Stimulated activated CD4-positive, alpha-beta T cell treated with anti-CD3 and anti-CD28 coated beads, Interleukin-12 subunit alpha, Interleukin-12 subunit beta, amount 100 ng/mL, for 4 hours (primary cell): Measurements from ENCODE around the gene DDAH2.

Experiments
- DNase-seq: peaks from one replicate; pipeline ENCODE4 v3.0.0-alpha.2; 2020

DDAH2 gene, protein sequence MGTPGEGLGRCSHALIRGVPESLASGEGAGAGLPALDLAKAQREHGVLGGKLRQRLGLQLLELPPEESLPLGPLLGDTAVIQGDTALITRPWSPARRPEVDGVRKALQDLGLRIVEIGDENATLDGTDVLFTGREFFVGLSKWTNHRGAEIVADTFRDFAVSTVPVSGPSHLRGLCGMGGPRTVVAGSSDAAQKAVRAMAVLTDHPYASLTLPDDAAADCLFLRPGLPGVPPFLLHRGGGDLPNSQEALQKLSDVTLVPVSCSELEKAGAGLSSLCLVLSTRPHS

GRCh38 chr6:31728767-31729514 is at the start of gene DDAH2:
DDAH2 (minus strand) TSS chr6:31729299; CDS start chr6:31729161, 138 bp downstream.
- DNase-seq = no peak

GRCh38 chr6:31778193-31778592 is 49.1 kb upstream of the DDAH2 start:
- no peak for DNase-seq

DNA sequence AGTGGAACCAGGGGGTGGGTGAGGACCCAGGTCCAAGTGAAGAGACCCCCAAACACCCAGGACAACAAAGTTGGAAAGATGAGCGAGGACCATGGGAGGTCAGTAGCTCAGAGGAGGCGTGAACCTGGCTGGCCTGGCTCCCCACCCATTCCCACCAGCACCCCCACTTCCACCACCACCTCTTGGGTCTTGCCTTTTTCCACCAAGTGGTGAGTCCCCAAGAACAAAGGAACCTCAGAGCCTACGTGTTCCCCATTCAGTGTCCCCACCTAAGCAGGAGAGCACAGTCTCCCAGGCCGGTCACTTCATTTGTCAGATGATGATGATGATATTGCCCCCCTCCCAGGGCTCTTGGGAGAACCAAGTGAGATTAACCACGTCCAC is 48.6 kb upstream of the DDAH2 start:
- DNase-seq = no peak

- peak; percentile 78 for DNase-seq
Observed at GRCh38 chr6:31776989-31777666, 48.0 kb upstream of the DDAH2 start, which contains the start of gene VWA7. VWA7 (minus strand) TSS chr6:31777328; CDS start chr6:31776779, 549 bp downstream.

- no peak for DNase-seq
Observed at GRCh38 chr6:31776485-31776988, 47.4 kb upstream of the DDAH2 start.

- DNase-seq = no peak
Observed at GRCh38 chr6:31775633-31776484, 46.8 kb upstream of the DDAH2 start.

- no peak for DNase-seq
Observed at GRCh38 chr6:31775184-31775583, 46.1 kb upstream of the DDAH2 start.

DNA sequence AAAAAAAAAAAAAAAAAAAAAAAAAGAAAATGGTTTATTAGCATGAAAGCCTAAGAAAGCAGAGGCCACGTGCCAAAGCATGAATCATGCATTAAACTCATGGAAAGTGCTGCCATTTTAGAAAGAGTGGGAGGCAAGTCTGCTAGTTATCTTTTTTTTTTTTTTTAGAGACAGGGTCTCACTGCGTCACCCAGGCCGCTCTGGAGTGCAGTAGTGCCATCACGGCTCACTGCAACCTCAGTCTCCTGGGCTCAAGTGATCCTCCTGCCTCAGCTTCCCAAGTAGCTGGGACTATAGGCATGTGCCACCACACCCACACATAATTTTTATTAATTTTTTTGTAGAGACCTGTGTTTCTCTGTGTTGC is 42.9 kb upstream of the DDAH2 start:
- no peak for DNase-seq

- no peak for DNase-seq
Observed at GRCh38 chr6:31770860-31771259, 41.8 kb upstream of the DDAH2 start.

DNA sequence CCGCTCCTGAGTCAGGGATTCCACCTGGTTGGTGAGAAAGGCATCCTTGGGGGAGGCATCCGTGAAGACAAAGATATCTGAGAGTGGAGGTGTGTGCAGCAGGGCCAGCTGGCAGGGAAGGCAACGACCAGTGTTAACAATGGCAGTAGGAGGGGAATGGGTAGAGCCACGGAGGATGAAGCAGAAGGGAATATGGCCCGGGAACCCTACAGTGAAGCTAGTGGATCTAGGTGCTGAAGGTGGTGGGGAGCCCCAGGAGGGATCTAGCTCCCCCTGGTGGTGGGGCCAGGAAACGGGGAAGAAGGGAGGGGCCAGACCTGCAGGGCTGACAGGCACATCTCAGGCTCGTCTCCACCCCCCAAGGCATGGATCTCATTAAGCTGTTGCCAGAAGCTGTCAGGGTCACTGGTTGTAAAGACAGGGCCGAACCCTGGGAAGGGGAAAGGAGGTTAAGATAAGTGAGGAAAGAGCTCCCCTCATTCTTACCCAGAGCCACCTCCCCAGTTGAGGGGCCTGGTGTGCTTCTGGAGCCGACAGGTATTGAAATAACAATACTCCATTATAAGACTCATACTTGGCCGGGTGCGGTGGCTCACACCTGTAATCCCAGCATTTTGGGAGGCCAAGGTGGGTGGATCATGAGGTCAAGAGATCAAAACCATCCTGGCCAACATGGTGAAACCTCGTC is 40.7 kb upstream of the DDAH2 start:
- DNase-seq = peak; percentile 70

DNA sequence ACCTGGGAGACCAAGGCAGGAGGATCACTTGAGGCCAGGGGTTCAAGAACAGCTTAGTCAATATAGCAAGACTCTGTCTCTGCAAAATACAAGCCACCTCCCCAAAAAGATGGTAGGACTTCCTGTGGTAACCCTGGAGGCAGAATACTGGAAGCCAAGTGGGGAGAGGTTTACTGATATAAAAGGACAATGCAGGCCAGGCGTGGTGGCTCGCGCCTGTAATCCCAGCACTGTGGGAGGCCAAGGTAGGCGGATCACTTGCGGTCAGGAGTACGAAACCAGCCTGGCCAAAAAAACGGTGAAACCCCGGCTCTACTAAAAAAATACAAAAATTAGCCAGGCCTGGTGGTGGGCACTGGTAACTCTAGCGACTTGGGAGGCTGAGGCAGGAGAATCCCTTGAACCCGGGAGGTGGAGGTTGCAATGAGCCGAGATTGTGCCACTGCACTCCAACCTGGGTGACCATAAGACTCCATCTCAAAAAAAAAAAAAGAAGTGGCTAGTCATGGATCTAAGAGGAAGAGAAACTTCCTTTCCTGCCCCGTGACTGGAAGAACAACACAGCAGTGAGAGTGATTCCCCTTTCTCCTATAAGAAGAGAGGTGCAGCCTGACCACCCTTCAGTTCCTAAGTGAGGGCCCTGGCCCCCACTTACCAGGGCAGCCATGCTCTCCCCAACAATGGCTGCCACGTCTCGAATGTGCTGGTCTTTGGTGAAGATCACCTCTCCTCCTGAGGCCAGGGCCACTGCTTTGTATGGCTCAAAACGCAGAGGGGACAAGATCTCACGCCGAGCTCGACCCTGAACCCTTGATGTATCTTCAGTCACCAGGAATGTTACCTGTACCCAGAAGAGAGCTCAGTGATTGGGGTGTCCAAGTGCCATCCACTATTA is 39.5 kb upstream of the DDAH2 start:
- no peak for DNase-seq

GRCh38 chr6:31767096-31767645 is 38.1 kb upstream of the DDAH2 start:
- no peak for DNase-seq

DNA sequence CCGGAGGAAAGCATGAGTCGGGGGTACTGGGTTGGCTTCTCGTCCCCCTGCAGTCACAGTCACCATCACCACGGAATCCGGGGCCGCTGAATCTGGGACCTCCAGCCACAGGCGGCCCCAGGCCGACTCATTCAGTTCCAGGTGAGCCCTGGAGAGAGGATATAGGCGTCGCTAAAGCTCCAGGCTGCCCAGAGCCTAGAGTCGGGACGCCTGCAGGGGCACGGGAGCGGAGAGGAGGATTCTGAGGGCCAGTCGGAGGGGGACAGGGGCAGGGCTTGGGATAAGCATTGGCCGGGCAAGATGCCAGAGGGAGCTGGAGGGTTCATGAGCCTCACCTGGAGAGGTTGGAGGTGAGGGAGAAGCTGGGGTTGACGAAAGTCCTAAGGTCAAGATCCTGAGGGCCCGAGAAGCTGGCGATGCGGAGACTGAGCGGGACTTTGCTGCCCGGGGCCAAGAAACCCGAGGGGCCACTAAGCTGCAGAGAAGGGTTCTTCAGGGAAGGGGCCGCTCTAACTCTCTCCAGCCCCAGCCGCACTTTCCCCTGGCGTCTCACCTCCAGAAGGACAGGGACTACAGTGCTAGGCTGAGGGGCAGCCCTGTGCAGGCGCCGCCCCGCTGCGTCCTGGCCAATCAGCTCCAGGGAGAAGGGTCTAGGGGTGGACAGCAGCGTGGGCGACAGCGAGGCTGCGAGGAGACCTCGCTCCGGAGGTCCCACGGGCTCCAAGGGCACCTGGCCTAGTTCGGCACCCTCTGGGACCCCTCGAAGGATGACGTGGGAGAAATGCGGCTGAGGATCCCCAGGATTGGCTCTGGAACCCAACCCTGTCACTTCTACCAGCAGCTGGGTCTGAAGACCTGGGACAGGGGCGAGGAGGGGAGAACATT is 37.1 kb upstream of the DDAH2 start:
- DNase-seq = no peak

DNA sequence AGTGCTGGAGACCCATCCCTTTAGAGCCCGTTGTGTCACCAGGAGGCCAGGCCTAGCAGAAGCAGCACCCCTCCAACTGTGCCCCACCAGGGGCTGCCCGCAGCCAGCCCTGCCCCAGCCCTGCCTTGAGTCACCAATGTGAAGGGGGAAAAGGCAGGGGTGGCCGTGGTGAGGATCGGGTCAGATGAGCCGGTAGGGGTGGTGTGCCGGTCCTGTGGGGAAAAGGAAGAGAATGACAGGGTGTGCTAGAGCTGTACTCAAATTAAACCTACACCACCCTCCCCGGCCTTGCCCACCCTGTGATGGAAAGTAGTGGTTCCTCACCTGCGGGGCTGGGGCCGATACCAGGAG is 36.4 kb upstream of the DDAH2 start:
- no peak for DNase-seq

GRCh38 chr6:31764198-31764597 is 35.1 kb upstream of the DDAH2 start:
- no peak for DNase-seq

GRCh38 chr6:31763619-31763940 is 34.5 kb upstream of the DDAH2 start:
- no peak for DNase-seq

- DNase-seq = no peak
Observed at GRCh38 chr6:31762878-31763618, 33.9 kb upstream of the DDAH2 start.

DNA sequence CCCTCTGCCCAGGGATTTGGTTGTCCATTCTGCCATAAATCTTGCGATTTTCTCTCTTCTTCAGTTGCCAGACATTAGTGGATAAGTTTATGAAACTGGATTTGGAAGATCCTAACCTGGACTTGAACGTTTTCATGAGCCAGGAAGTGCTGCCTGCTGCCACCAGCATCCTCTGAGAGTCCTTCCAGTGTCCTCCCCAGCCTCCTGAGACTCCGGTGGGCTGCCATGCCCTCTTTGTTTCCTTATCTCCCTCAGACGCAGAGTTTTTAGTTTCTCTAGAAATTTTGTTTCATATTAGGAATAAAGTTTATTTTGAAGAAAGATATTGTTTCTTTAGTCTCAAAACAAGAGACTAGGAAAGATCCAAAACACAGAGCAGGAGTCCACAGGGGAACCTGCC is 33.3 kb upstream of the DDAH2 start, which contains the start of gene SAPCD1:
TSS of gene SAPCD1 (plus strand) at position 301 of the 400 bp plus-strand sequence. CDS start 399 bp downstream, outside the sequence.
- no peak for DNase-seq

DNA sequence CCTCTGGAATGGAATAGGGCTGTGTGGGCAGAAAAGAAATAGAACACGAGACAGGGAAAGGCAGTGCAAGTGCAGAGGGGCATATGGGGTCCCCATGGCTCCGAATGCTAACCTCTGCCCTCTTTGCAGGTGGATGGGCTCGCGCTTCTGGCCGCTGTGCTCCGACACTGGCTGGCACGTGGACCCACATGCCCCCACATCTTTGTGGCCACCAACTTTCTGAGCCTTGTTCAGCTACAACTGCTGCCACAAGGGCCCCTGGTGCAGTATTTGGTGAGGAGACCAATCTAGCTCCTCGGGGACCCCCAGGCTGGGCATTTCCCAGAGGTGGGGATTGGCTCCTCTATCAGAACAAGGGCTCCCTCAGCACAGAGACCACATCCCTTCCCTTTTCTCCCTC is 32.2 kb upstream of the DDAH2 start:
- DNase-seq = no peak
